HCT116 (cell line): Measurements from ENCODE around the gene DKK2. TPM values are rescaled to one million over a fixed set of nuclear protein-coding genes. Genes with fewer than 3 reads are reported as not detected.

Source experiments
- ATAC-seq: fragments of 200-7000 bp; cut with Tn5 transposase; 2 replicates; pipeline ENCODE4 v1.9.1; 2020; ENCODE audit warnings: mild to moderate bottlenecking, moderate library complexity
- BruUV-seq: library from RNA; stranded (reverse); fragments of 400-500 nt; replicated peaks from 2 replicates; lab custom pipeline; 2021; lab: Mats Ljungman, UMichigan
- CTCF ChIA-PET: fragments of 300-600 bp; sonication (Branson Sonifier 250); formaldehyde crosslinking; loops from one replicate; lab custom pipeline; 2021; ENCODE audit warnings: antibody characterized with exemption; lab: Charles Lee
- POLR2A ChIA-PET: fragments of 300-600, 350-600 bp; sonication (Branson Sonifier 250); formaldehyde crosslinking; loops from one replicate; lab custom pipeline; 2021; ENCODE audit warnings: antibody characterized with exemption; lab: Charles Lee
- RAD21 ChIA-PET, 2 experiments: fragments of 300-600 bp; sonication (Branson Sonifier 250); formaldehyde crosslinking; loops; one replicate each; lab custom pipeline; 2023; ENCODE audit warnings: low total read pairs in 2 of 2; ENCODE audit not compliant: uncharacterized antibody in 2 of 2, unreplicated experiment in 2 of 2, low non-redundant PET in 1 of 2; lab: Charles Lee
- DNase-seq: peaks from one replicate; pipeline ENCODE4 v3.0.0-alpha.2; 2010; ENCODE audit warnings: low read depth, low spot score
- H2AFZ ChIP-seq: fragments of 200-600 bp; shearing (Covaris generic), sonication (generic); 2 replicates; pipeline ENCODE4 v1.6.1; 2017; ENCODE audit warnings: low read depth, mixed run types, mixed read lengths, antibody characterized with exemption, low read length; ENCODE audit not compliant: poor library complexity, severe bottlenecking
- H3K27ac ChIP-seq: 2 replicates; pipeline ENCODE4 v1.5.1; 2012; ENCODE audit warnings: low read depth, low read length
- H3K27me3 ChIP-seq: fragments of 200-600 bp; sonication (generic); 2 replicates; pipeline ENCODE4 v1.6.1; 2016; ENCODE audit warnings: mixed run types, low read length, mixed read lengths; ENCODE audit not compliant: insufficient read depth
- H3K36me3 ChIP-seq, 2 experiments: fragments of 200-500 bp in 1 of 2; fragments of 200-600 bp in 1 of 2; sonication (Bioruptor generic) in 1 of 2; sonication (generic) in 1 of 2; 2 replicates each; pipeline versions ENCODE4 v1.5.1 to v1.6.1; 2014 to 2016; ENCODE audit warnings: low read length in 2 of 2, inconsistent platforms in 1 of 2, mixed read lengths in 1 of 2, mixed run types in 1 of 2; ENCODE audit not compliant: insufficient read depth in 2 of 2, control insufficient read depth in 1 of 2
- H3K4me1 ChIP-seq, 2 experiments: fragments of 200-600 bp in 1 of 2; sonication (generic) in 1 of 2; 2 replicates each; pipeline versions ENCODE4 v1.5.1 to v1.6.1; 2012 to 2017; ENCODE audit warnings: low read length in 2 of 2, inconsistent platforms in 1 of 2, mild to moderate bottlenecking in 1 of 2, mixed read lengths in 1 of 2, mixed run types in 1 of 2, moderate library complexity in 1 of 2; ENCODE audit not compliant: insufficient read depth in 2 of 2, control insufficient read depth in 1 of 2
- H3K4me2 ChIP-seq: fragments of 200-600 bp; sonication (generic); 2 replicates; pipeline ENCODE4 v1.6.1; 2017; ENCODE audit warnings: mixed run types, low read length, mixed read lengths
- H3K4me3 ChIP-seq, 2 experiments: fragments of 200-600 bp in 1 of 2; sonication (generic) in 1 of 2; replicated peaks in 1 of 2; 2 replicates each; pipeline ENCODE4 v1.5.1; 2011 to 2016; ENCODE audit warnings: low read length in 2 of 2, control low read depth in 1 of 2, low read depth in 1 of 2, mild to moderate bottlenecking in 1 of 2, mixed read lengths in 1 of 2, mixed run types in 1 of 2
- H3K79me2 ChIP-seq: fragments of 200-600 bp; sonication (generic); 2 replicates; pipeline ENCODE4 v1.6.1; 2017; ENCODE audit warnings: mild to moderate bottlenecking, mixed run types, low read length, moderate library complexity, mixed read lengths; ENCODE audit not compliant: insufficient read depth
- H3K9ac ChIP-seq: fragments of 200-600 bp; sonication (generic); 2 replicates; pipeline ENCODE4 v1.6.1; 2016; ENCODE audit warnings: low read length, mixed read lengths
- H3K9me2 ChIP-seq: fragments of 200-600 bp; sonication (generic), shearing (Covaris generic); 2 replicates; pipeline ENCODE4 v1.6.1; 2017; ENCODE audit warnings: mixed run types, mild to moderate bottlenecking, moderate library complexity; ENCODE audit not compliant: insufficient read depth
- H3K9me3 ChIP-seq, 2 experiments: fragments of 200-500 bp in 1 of 2; fragments of 200-600 bp in 1 of 2; sonication (Bioruptor generic) in 1 of 2; sonication (generic) in 1 of 2; 2 replicates each; pipeline ENCODE4 v1.6.1; 2014 to 2017; ENCODE audit warnings: low read length in 2 of 2, mixed read lengths in 2 of 2, inconsistent platforms in 1 of 2, low read depth in 1 of 2, mild to moderate bottlenecking in 1 of 2, mixed run types in 1 of 2, moderate library complexity in 1 of 2; ENCODE audit not compliant: control insufficient read depth in 1 of 2, insufficient read depth in 1 of 2
- H4K20me1 ChIP-seq: fragments of 200-600 bp; sonication (generic), shearing (Covaris generic); 2 replicates; pipeline ENCODE4 v1.6.1; 2017; ENCODE audit warnings: mixed run types, mild to moderate bottlenecking, moderate library complexity; ENCODE audit not compliant: insufficient read depth
- CBX3 ChIP-seq: IDR thresholded peaks from 2 replicates; pipeline ENCODE4 v1.6.1; 2012; ENCODE audit warnings: low read depth
- ELF1 ChIP-seq: IDR thresholded peaks from 2 replicates; pipeline ENCODE4 v1.6.1; 2012; ENCODE audit warnings: low read depth, borderline replicate concordance
- EZH2 ChIP-seq: fragments of 200-600 bp; sonication (generic); IDR thresholded peaks from 2 replicates; pipeline ENCODE4 v1.6.1; 2017; ENCODE audit warnings: antibody characterized with exemption, mixed run types
- FOSL1 ChIP-seq: IDR thresholded peaks from 2 replicates; pipeline ENCODE4 v1.6.1; 2012; ENCODE audit warnings: low read depth
- JUND ChIP-seq: IDR thresholded peaks from 2 replicates; pipeline ENCODE4 v1.6.1; 2012
- POLR2A ChIP-seq: IDR thresholded peaks from 2 replicates; pipeline ENCODE4 v1.7.0; 2011; ENCODE audit warnings: borderline replicate concordance; ENCODE audit not compliant: insufficient read depth, insufficient read length; ENCODE audit errors: extremely low read depth
- SRF ChIP-seq: IDR thresholded peaks from 2 replicates; pipeline ENCODE4 v1.6.1; 2012; ENCODE audit warnings: low read depth
- TCF7L2 ChIP-seq: IDR thresholded peaks from 2 replicates; pipeline ENCODE4 v1.7.0; 2011; ENCODE audit warnings: borderline replicate concordance, inconsistent platforms; ENCODE audit not compliant: insufficient read depth, insufficient read length; ENCODE audit errors: extremely low read depth
- YY1 ChIP-seq: IDR thresholded peaks from 2 replicates; pipeline ENCODE4 v1.6.1; 2011; ENCODE audit warnings: low read length, low read depth, moderate library complexity, mild to moderate bottlenecking; ENCODE audit not compliant: insufficient replicate concordance; ENCODE audit errors: extremely low read depth
- ZFX ChIP-seq: fragments of 450-650 bp; IDR thresholded peaks from 2 replicates; pipeline ENCODE4 v1.6.1; 2017
- ZNF274 ChIP-seq: fragments of 200-500 bp; sonication (Bioruptor generic); IDR thresholded peaks from 2 replicates; pipeline ENCODE4 v1.6.1; 2014; ENCODE audit warnings: mild to moderate bottlenecking, low read depth, low read length, inconsistent platforms
- intact Hi-C: fragments of 100-400 bp; cut with micrococcal nuclease; formaldehyde crosslinking; loops from 2 replicates; pipeline ENCODE4 v1.10.0; 2022
- total RNA-seq: library from RNA; stranded (reverse); gene quantifications from one replicate; pipeline ENCODE4 v1.2.1, GENCODE V29; 2021; ENCODE audit not compliant: unreplicated experiment
- TF ChIP-seq, protein P1 (sequence below): IDR thresholded peaks from 2 replicates; pipeline ENCODE4 v1.6.1; 2012
- TF ChIP-seq, protein P2 (sequence below), 3 experiments: fragments of 200-600 bp in 1 of 3; sonication (generic) in 1 of 3; IDR thresholded peaks in 2 of 3; conservative IDR thresholded peaks in 1 of 3; 2 replicates each; pipeline ENCODE4 v1.5.1; 2012 to 2017; ENCODE audit warnings: low read depth in 2 of 3, low read length in 2 of 3, antibody characterized with exemption in 1 of 3, borderline replicate concordance in 1 of 3, control low read depth in 1 of 3, mild to moderate bottlenecking in 1 of 3, mixed read lengths in 1 of 3, mixed run types in 1 of 3, moderate library complexity in 1 of 3; ENCODE audit not compliant: insufficient read depth in 1 of 3
- TF ChIP-seq, protein P3 (sequence below): IDR thresholded peaks from 2 replicates; pipeline ENCODE4 v1.6.1; 2012; ENCODE audit warnings: low read depth
- TF ChIP-seq, protein P4 (sequence below): IDR thresholded peaks from 2 replicates; pipeline ENCODE4 v1.6.1; 2012
- TF ChIP-seq, protein P5 (sequence below): IDR thresholded peaks from 2 replicates; pipeline ENCODE4 v1.6.1; 2011; ENCODE audit warnings: mild to moderate bottlenecking, low read length, moderate library complexity; ENCODE audit not compliant: insufficient replicate concordance; ENCODE audit errors: extremely low read depth

Gene DKK2
- total RNA-seq, 1 experiment from 2014 or later: not detected

DNA sequence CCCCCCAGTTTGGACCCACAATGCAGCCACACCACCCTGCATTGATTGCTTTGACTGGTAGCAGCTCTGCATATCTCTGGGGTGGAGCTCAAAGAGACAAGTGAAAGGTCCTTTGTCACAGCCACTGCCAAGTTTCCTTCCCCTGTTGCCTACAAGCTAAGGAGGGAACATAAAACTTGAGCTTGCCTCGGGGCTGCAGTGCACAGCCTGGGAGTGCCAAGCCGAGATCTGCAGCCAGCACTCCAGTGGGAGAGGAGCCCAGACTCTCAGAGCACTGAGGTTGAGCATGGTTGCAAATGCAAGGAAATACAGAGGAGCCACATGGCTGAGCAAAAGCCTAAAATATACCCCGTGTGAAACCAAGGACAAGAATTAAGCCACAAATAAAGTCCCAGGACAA is 142.2 kb downstream of the DKK2 start:
- ChIA-PET CTCF (no interaction called here), POLR2A (no interaction called here), RAD21 (no interaction called here)
- Histone ChIP-seq H3K36me3 (no peaks in the 10 kb centered on the region), H3K9me2 (no peaks in the 10 kb centered on the region), H3K9me3 (no peaks in the 10 kb centered on the region), H4K20me1 (no peaks in the 10 kb centered on the region), H3K4me2 (no peak overlapping the region), H3K79me2 (no peaks in the 10 kb centered on the region), H3K4me1 (no peaks in the 10 kb centered on the region), H3K9ac (no peak overlapping the region), H3K27ac (no peak overlapping the region), H3K4me3 (no peak overlapping the region), H3K27me3 (no peaks in the 10 kb centered on the region), H2AFZ (no peak overlapping the region)
- ATAC-seq (no peak), DNase-seq (no peak)
- no TSS peak for BruUV-seq
- intact Hi-C loops: no loop called here
- TF ChIP-seq JUND: no peak
- no peak for TF ChIP-seq YY1
- no peak for TF ChIP-seq ZFX
- no peak for TF ChIP-seq ZNF274
- no peak for TF ChIP-seq POLR2A
- TF ChIP-seq, protein P1, sequence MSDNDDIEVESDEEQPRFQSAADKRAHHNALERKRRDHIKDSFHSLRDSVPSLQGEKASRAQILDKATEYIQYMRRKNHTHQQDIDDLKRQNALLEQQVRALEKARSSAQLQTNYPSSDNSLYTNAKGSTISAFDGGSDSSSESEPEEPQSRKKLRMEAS: no peak
- TF ChIP-seq, protein P2, sequence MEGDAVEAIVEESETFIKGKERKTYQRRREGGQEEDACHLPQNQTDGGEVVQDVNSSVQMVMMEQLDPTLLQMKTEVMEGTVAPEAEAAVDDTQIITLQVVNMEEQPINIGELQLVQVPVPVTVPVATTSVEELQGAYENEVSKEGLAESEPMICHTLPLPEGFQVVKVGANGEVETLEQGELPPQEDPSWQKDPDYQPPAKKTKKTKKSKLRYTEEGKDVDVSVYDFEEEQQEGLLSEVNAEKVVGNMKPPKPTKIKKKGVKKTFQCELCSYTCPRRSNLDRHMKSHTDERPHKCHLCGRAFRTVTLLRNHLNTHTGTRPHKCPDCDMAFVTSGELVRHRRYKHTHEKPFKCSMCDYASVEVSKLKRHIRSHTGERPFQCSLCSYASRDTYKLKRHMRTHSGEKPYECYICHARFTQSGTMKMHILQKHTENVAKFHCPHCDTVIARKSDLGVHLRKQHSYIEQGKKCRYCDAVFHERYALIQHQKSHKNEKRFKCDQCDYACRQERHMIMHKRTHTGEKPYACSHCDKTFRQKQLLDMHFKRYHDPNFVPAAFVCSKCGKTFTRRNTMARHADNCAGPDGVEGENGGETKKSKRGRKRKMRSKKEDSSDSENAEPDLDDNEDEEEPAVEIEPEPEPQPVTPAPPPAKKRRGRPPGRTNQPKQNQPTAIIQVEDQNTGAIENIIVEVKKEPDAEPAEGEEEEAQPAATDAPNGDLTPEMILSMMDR (IDR thresholded peaks at IDR 0.05 in 2 of 3, conservative IDR thresholded peaks at IDR 0.05 in 1 of 3; ENCODE audit: borderline replicate concordance in 1 of 3, insufficient read depth in 1 of 3, low read depth in 2 of 3, low read length in 2 of 3): no peak
- TF ChIP-seq SRF: no peak
- TF ChIP-seq EZH2: no peak
- TF ChIP-seq, protein P3, sequence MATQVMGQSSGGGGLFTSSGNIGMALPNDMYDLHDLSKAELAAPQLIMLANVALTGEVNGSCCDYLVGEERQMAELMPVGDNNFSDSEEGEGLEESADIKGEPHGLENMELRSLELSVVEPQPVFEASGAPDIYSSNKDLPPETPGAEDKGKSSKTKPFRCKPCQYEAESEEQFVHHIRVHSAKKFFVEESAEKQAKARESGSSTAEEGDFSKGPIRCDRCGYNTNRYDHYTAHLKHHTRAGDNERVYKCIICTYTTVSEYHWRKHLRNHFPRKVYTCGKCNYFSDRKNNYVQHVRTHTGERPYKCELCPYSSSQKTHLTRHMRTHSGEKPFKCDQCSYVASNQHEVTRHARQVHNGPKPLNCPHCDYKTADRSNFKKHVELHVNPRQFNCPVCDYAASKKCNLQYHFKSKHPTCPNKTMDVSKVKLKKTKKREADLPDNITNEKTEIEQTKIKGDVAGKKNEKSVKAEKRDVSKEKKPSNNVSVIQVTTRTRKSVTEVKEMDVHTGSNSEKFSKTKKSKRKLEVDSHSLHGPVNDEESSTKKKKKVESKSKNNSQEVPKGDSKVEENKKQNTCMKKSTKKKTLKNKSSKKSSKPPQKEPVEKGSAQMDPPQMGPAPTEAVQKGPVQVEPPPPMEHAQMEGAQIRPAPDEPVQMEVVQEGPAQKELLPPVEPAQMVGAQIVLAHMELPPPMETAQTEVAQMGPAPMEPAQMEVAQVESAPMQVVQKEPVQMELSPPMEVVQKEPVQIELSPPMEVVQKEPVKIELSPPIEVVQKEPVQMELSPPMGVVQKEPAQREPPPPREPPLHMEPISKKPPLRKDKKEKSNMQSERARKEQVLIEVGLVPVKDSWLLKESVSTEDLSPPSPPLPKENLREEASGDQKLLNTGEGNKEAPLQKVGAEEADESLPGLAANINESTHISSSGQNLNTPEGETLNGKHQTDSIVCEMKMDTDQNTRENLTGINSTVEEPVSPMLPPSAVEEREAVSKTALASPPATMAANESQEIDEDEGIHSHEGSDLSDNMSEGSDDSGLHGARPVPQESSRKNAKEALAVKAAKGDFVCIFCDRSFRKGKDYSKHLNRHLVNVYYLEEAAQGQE: no peak
- TF ChIP-seq FOSL1: no peak
- no peak for TF ChIP-seq CBX3
- no peak for TF ChIP-seq TCF7L2
- TF ChIP-seq ELF1: no peak
- TF ChIP-seq, protein P4, sequence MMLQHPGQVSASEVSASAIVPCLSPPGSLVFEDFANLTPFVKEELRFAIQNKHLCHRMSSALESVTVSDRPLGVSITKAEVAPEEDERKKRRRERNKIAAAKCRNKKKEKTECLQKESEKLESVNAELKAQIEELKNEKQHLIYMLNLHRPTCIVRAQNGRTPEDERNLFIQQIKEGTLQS: no peak
- TF ChIP-seq, protein P5, sequence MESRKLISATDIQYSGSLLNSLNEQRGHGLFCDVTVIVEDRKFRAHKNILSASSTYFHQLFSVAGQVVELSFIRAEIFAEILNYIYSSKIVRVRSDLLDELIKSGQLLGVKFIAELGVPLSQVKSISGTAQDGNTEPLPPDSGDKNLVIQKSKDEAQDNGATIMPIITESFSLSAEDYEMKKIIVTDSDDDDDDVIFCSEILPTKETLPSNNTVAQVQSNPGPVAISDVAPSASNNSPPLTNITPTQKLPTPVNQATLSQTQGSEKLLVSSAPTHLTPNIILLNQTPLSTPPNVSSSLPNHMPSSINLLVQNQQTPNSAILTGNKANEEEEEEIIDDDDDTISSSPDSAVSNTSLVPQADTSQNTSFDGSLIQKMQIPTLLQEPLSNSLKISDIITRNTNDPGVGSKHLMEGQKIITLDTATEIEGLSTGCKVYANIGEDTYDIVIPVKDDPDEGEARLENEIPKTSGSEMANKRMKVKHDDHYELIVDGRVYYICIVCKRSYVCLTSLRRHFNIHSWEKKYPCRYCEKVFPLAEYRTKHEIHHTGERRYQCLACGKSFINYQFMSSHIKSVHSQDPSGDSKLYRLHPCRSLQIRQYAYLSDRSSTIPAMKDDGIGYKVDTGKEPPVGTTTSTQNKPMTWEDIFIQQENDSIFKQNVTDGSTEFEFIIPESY: no peak
